H1 (cell line): ENCODE results near the gene EZH1.

Experiments
- EZH2 ChIP-seq: fragments of 200-600 bp; sonication (generic); IDR thresholded peaks from 2 replicates; pipeline ENCODE4 v1.7.1; 2012; ENCODE audit warnings: low read depth, mild to moderate bottlenecking, moderate library complexity, low read length, inconsistent platforms; ENCODE audit not compliant: severe bottlenecking
- JUND ChIP-seq: IDR thresholded peaks from 2 replicates; pipeline ENCODE4 v1.6.1; 2011; ENCODE audit warnings: mild to moderate bottlenecking, improper control_type of control experiment, low read length
- POU5F1 ChIP-seq: IDR thresholded peaks from 2 replicates; pipeline ENCODE4 v1.6.1; 2011; ENCODE audit warnings: low read depth, mild to moderate bottlenecking, low read length, moderate library complexity
- RAD21 ChIP-seq, 2 experiments: IDR thresholded peaks in 1 of 2; conservative IDR thresholded peaks in 1 of 2; 2 replicates each; pipeline ENCODE4 v1.6.1; 2011; ENCODE audit warnings: low read depth in 2 of 2, low read length in 2 of 2, improper control_type of control experiment in 1 of 2, inconsistent platforms in 1 of 2, mild to moderate bottlenecking in 1 of 2, moderate library complexity in 1 of 2
- TAF1 ChIP-seq: IDR thresholded peaks from 2 replicates; pipeline ENCODE4 v1.6.1; 2011; ENCODE audit warnings: mild to moderate bottlenecking, low read depth, low read length

DNA sequence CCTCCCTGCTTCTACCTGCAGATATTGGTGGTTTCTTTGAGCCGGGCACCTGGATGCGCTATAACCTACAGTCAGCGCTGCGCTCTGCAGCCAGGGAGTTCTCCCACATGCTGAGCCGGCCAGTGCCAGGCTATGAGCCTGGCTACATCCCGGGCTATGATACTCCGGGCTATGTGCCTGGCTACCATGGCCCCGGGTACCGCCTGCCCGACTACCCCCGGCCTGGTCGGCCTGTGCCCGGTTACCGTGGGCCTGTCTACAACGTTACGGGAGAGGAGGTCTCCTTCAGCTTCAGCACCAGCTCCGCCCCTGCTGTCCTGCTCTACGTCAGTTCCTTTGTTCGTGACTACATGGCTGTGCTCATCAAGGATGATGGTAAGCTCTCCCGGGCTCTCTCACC is 49.3 kb downstream of the EZH1 start:
- TF ChIP-seq POU5F1 (no peak), EZH2 (no peak), RAD21 (IDR thresholded peaks at IDR 0.05 in 1 of 2, conservative IDR thresholded peaks at IDR 0.05 in 1 of 2; ENCODE audit: low read depth in 2 of 2, low read length in 2 of 2) (no peak), TAF1 (no peak), JUND (no peak)
